Measurements from ENCODE around the gene ANKZF1. TPM values are rescaled to one million over a fixed set of nuclear protein-coding genes. Genes with fewer than 3 reads are reported as not detected.
"Not testable (repeated sequence)": the region's sequence is repeated elsewhere in the genome, so short reads cannot be mapped to it uniquely, and the experiment has no call there.

The ANKZF1 gene
- polyA plus RNA-seq, 3 donors, result 7.6 to 79.3 (median 10.4) TPM

DNA sequence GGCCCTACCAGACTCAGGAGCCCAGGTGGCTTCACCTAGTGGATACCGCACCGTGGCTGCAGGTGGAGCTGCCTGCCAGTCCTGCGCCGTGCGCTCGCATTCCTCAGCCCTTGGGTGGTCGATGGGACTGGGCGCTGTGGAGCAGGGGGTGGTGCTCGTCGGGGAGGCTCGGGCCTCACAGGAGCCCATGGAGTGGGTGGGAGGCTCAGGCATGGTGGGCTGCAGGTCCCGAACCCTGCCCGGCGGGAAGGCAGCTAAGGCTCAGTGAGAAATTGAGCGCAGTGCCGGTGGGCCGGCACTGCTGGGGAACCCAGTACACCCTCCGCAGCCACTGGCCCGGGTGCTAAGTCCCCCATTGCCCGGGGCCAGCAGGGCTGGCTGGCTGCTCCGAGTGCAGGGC, 28.3 kb upstream of the ANKZF1 start:
- peaks cover 3 to 14% (median 14%) of the 10 kb centered on the region in 3 donors for H3K27me3 Mint-ChIP-seq (ENCODE audit: low read depth in 3 of 3)
- H3K79me2 ChIP-seq (ENCODE audit: insufficient read depth, low read length); H3K4me2 ChIP-seq (replicated peaks; ENCODE audit: extremely low read depth, low read length, poor library complexity, severe bottlenecking); H3K9me3 ChIP-seq (replicated peaks in 1 of 2; ENCODE audit: control insufficient read depth in 1 of 2, insufficient read depth in 1 of 2, low read length in 2 of 2); H3K9ac ChIP-seq (ENCODE audit: insufficient read depth, low read length, poor library complexity, severe bottlenecking); H3K36me3 ChIP-seq (replicated peaks in 1 of 2; ENCODE audit: control insufficient read depth in 1 of 2, insufficient read depth in 2 of 2, low read length in 2 of 2); intact Hi-C loops (cut with micrococcal nuclease); H2AFZ ChIP-seq (ENCODE audit: insufficient read depth, low read depth, low read length, poor library complexity, severe bottlenecking); DNase-seq; H3K4me3 ChIP-seq (replicated peaks in 1 of 3; ENCODE audit: low read depth in 2 of 3, low read length in 3 of 3); H3K27me3 ChIP-seq (ENCODE audit: control insufficient read depth in 2 of 2, insufficient read depth in 2 of 2, low read length in 2 of 2); H3K4me3 Mint-ChIP-seq; H3K9me3 Mint-ChIP-seq; H3K27ac ChIP-seq (ENCODE audit: low read depth in 1 of 2, low read length in 2 of 2); H4K20me1 ChIP-seq (ENCODE audit: insufficient read depth, low read length); H3K36me3 Mint-ChIP-seq; H3K27ac Mint-ChIP-seq; H3K4me1 Mint-ChIP-seq; H3K4me1 ChIP-seq (ENCODE audit: control insufficient read depth in 1 of 2, insufficient read depth in 2 of 2, low read length in 2 of 2): not testable (repeated sequence)
- WGBS (ENCODE audit: insufficient coverage), result 86% methylated on average over 7 of the region's 21 CpGs

DNA sequence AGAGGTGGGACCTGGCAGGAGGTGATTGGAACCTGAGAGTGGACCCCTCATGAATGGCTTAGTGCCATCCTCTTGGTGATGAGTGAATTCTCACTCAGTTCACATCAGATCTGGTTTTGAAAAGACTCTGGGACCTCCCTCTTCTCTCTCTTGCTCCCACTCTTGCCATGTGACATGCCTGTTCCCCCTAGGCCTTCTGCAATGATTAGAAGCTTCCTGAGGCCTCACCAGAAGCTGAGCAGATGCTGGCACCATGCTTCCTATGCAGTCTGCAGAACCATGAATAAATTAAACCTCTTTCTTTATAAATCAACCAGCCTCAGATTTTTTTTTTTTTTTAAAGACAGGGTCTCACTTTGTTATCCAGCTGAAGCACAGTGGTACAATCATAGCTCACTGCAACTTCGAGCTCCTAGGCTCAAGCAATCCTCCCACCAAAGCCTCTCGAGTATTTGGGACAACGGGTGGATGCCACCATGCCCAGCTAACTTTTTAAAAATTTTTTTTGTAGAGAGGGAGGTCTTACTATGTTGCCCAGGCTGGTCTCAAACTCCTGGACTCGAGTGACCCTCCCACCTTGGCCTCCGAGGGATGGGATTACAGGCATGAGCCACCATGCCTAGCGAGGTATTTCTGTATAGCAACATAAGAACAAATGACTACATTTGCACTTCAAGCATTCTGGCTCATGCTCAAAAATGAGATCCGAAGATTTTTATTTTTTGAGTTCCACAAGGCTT, 25.0 kb upstream of the ANKZF1 start:
- intact Hi-C loops (cut with micrococcal nuclease), result no loop called here
- H3K27ac Mint-ChIP-seq, result peak overlapping the region in 1 of 7 donors; percentile 54
- DNase-seq, result no peak

More for the DNA sequence above, 25.0 kb upstream of the ANKZF1 start:
- no peak overlapping the region for H3K4me2 ChIP-seq (replicated peaks; ENCODE audit: extremely low read depth, low read length, poor library complexity, severe bottlenecking)
- H3K9ac ChIP-seq (ENCODE audit: insufficient read depth, low read length, poor library complexity, severe bottlenecking), result no peak overlapping the region
- H4K20me1 ChIP-seq (ENCODE audit: insufficient read depth, low read length), result peaks cover 10% of the 10 kb centered on the region
- H3K27me3 Mint-ChIP-seq (ENCODE audit: low read depth in 3 of 3), result peaks cover 2 to 6% (median 3%) of the 10 kb centered on the region in 3 donors
- no peak overlapping the region for H2AFZ ChIP-seq (ENCODE audit: insufficient read depth, low read depth, low read length, poor library complexity, severe bottlenecking)
- H3K4me1 Mint-ChIP-seq, result peaks cover 26% of the 10 kb centered on the region
- H3K9me3 ChIP-seq (replicated peaks in 1 of 2; ENCODE audit: control insufficient read depth in 1 of 2, insufficient read depth in 1 of 2, low read length in 2 of 2), result peaks cover 0 to 4% of the 10 kb centered on the region in 2 donors
- peaks cover 17 to 21% of the 10 kb centered on the region in 2 donors for H3K4me1 ChIP-seq (ENCODE audit: control insufficient read depth in 1 of 2, insufficient read depth in 2 of 2, low read length in 2 of 2)
- H3K4me3 Mint-ChIP-seq, result no peak overlapping the region
- H3K27me3 ChIP-seq (ENCODE audit: control insufficient read depth in 2 of 2, insufficient read depth in 2 of 2, low read length in 2 of 2), result no peaks in the 10 kb centered on the region
- H3K9me3 Mint-ChIP-seq, result peaks cover 2 to 8% (median 4%) of the 10 kb centered on the region in 7 donors
- WGBS (ENCODE audit: insufficient coverage), result 86% methylated on average over 1 of the region's 7 CpGs
- H3K79me2 ChIP-seq (ENCODE audit: insufficient read depth, low read length), result no peaks in the 10 kb centered on the region
- peaks cover 20 to 21% of the 10 kb centered on the region in 2 donors for H3K36me3 Mint-ChIP-seq
- TF ChIP-seq, protein P1, sequence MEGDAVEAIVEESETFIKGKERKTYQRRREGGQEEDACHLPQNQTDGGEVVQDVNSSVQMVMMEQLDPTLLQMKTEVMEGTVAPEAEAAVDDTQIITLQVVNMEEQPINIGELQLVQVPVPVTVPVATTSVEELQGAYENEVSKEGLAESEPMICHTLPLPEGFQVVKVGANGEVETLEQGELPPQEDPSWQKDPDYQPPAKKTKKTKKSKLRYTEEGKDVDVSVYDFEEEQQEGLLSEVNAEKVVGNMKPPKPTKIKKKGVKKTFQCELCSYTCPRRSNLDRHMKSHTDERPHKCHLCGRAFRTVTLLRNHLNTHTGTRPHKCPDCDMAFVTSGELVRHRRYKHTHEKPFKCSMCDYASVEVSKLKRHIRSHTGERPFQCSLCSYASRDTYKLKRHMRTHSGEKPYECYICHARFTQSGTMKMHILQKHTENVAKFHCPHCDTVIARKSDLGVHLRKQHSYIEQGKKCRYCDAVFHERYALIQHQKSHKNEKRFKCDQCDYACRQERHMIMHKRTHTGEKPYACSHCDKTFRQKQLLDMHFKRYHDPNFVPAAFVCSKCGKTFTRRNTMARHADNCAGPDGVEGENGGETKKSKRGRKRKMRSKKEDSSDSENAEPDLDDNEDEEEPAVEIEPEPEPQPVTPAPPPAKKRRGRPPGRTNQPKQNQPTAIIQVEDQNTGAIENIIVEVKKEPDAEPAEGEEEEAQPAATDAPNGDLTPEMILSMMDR (IDR thresholded peaks at IDR 0.05), result no peak
- H3K4me3 ChIP-seq (replicated peaks in 1 of 3; ENCODE audit: low read depth in 2 of 3, low read length in 3 of 3), result no peak overlapping the region
- H3K27ac ChIP-seq (ENCODE audit: low read depth in 1 of 2, low read length in 2 of 2), result no peak overlapping the region
- H3K36me3 ChIP-seq (replicated peaks in 1 of 2; ENCODE audit: control insufficient read depth in 1 of 2, insufficient read depth in 2 of 2, low read length in 2 of 2), result peaks cover 16 to 20% of the 10 kb centered on the region in 2 donors

All from CD14-positive monocyte (primary cell).